Mesendoderm (in vitro differentiated cells): Measurements from ENCODE around the gene ERN1.

Experiments used
- DNase-seq: peaks from one replicate; pipeline ENCODE4 v3.0.0; 2013
- H2AK5ac ChIP-seq: 2 replicates; pipeline ENCODE4 v1.6.1; 2013; ENCODE audit warnings: low read length, inconsistent platforms
- H2BK120ac ChIP-seq: 2 replicates; pipeline ENCODE4 v1.6.1; 2013; ENCODE audit warnings: low read depth, mild to moderate bottlenecking, low read length, moderate library complexity, mixed read lengths
- H2BK15ac ChIP-seq: replicated peaks from 2 replicates; pipeline ENCODE4 v1.6.1; 2013; ENCODE audit warnings: low read depth, mild to moderate bottlenecking, moderate library complexity
- H2BK5ac ChIP-seq: 2 replicates; pipeline ENCODE4 v1.6.1; 2013; ENCODE audit warnings: low read length, inconsistent platforms
- H3K18ac ChIP-seq: 2 replicates; pipeline ENCODE4 v1.6.1; 2013; ENCODE audit warnings: mild to moderate bottlenecking, low read length, mixed read lengths
- H3K23ac ChIP-seq: one replicate; pipeline ENCODE4 v1.6.1; 2013; ENCODE audit warnings: low read length
- H3K27ac ChIP-seq: 2 replicates; pipeline ENCODE4 v1.5.1; 2013; ENCODE audit warnings: low read depth, mild to moderate bottlenecking, inconsistent platforms, low read length, moderate library complexity
- H3K27me3 ChIP-seq: 2 replicates; pipeline ENCODE4 v1.6.1; 2013; ENCODE audit warnings: low read length, control low read depth, mild to moderate bottlenecking, inconsistent platforms; ENCODE audit not compliant: insufficient read depth, poor library complexity
- H3K36me3 ChIP-seq: 2 replicates; pipeline ENCODE4 v1.6.1; 2013; ENCODE audit warnings: low read length, inconsistent platforms; ENCODE audit not compliant: control insufficient read depth, insufficient read depth
- H3K4ac ChIP-seq: one replicate; pipeline ENCODE4 v1.6.1; 2013; ENCODE audit warnings: low read depth, mild to moderate bottlenecking, low read length, moderate library complexity
- H3K4me1 ChIP-seq: 2 replicates; pipeline ENCODE4 v1.6.1; 2013; ENCODE audit warnings: low read depth, low read length, inconsistent platforms; ENCODE audit not compliant: control insufficient read depth
- H3K4me2 ChIP-seq: 2 replicates; pipeline ENCODE4 v1.6.1; 2013; ENCODE audit warnings: low read length
- H3K4me3 ChIP-seq: 2 replicates; pipeline ENCODE4 v1.5.1; 2013; ENCODE audit warnings: mild to moderate bottlenecking, low read length
- H3K56ac ChIP-seq: one replicate; pipeline ENCODE4 v1.6.1; 2013; ENCODE audit warnings: low read length
- H3K79me1 ChIP-seq: 2 replicates; pipeline ENCODE4 v1.6.1; 2013; ENCODE audit warnings: low read length, inconsistent platforms
- H3K79me2 ChIP-seq: 2 replicates; pipeline ENCODE4 v1.6.1; 2013; ENCODE audit warnings: mild to moderate bottlenecking, low read length; ENCODE audit not compliant: control insufficient read depth, insufficient read depth
- H3K9ac ChIP-seq: 2 replicates; pipeline ENCODE4 v1.6.1; 2013; ENCODE audit warnings: low read length, inconsistent platforms
- H4K5ac ChIP-seq: one replicate; pipeline ENCODE4 v1.6.1; 2013; ENCODE audit warnings: low read length
- H4K8ac ChIP-seq: one replicate; pipeline ENCODE4 v1.6.1; 2013; ENCODE audit warnings: low read depth, mild to moderate bottlenecking, control low read depth, low read length, moderate library complexity
- WGBS: extraction: QIAGEN DNeasy Blood & Tissue Kit; methylation state at CpG from one replicate; pipeline ENCODE4 v1.1.7; 2013; ENCODE audit warnings: low lambda C conversion rate, missing lambda C conversion rate; ENCODE audit not compliant: insufficient coverage; ENCODE audit errors: extremely low coverage; 5-methylcytosine and 5-hydroxymethylcytosine counted together

ERN1 gene

DNA sequence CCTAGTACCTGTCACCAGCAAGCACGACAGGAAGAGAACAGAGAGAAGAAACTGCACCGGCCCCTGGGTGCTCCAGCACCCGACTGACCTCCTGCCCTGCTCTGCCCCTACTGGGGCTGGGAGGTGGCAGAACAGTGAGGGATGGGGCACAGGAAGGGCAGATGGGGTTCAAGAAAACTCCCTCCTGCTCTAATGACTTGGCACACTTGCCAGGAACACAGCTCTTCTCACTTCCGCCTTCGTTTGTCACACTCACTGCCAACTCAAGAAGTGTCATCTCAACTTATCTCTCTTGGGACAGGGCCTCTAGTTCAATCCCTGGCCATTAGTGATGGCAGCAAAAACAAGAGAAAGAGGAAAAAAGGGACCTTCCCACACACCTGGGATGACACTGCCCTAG is 66.9 kb downstream of the ERN1 start:
- H3K4me3 ChIP-seq, result no peak overlapping the region
- no peak overlapping the region for H3K23ac ChIP-seq
- no peak overlapping the region for H3K4ac ChIP-seq
- no peak overlapping the region for H2BK120ac ChIP-seq
- H3K36me3 ChIP-seq, result no peaks in the 10 kb centered on the region
- H3K4me1 ChIP-seq, result peaks cover 3% of the 10 kb centered on the region
- no CpG with 5 or more reads among the region's 5 CpGs for WGBS
- H2BK5ac ChIP-seq, result no peak overlapping the region
- H4K8ac ChIP-seq, result no peak overlapping the region
- no peak overlapping the region for H3K18ac ChIP-seq
- no peak overlapping the region for H3K27ac ChIP-seq
- no peak overlapping the region for H4K5ac ChIP-seq
- H3K79me2 ChIP-seq, result no peaks in the 10 kb centered on the region
- no peak overlapping the region for H3K9ac ChIP-seq
- peak overlapping the region; percentile 51 for H3K56ac ChIP-seq
- no peaks in the 10 kb centered on the region for H3K27me3 ChIP-seq
- no peak overlapping the region for H3K4me2 ChIP-seq
- H2AK5ac ChIP-seq, result no peak overlapping the region
- no peak overlapping the region for H2BK15ac ChIP-seq
- DNase-seq, result no peak
- H3K79me1 ChIP-seq, result no peaks in the 10 kb centered on the region

DNA sequence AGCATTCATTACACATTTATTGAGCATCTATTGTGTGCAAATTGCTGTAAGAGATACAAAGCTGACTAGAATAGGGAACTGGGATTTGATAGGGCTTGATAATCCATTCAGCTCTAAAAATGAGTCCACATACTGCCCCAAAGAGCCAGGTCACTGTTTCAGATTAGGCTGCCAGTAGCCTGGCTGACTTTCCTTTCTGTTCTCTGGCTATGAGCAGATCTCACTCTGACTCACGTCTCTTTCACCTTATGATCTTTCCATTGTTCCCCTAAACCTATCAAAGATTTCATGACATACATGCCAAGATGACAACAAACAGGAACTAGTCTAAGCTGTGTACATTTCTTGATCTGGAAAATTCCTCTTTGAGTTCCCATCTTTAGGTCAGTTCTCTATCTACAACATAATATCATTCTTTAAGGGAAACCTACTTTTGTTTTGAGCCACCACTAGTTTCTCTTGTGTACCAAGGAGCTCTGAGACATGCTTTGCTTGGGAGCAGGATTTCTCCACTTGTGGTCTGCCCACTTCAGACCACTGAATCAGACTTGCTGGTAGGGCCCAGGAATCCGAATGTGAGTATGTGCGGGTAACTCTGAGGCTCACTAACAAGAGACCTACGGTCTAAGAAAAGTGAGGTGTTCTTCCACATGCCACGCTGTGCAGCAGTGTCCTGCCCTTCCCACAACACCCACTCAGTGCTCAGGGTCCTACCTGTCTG is 68.6 kb downstream of the ERN1 start:
- Histone ChIP-seq H3K79me2 (no peaks in the 10 kb centered on the region), H3K36me3 (no peaks in the 10 kb centered on the region), H3K18ac (no peak overlapping the region), H3K79me1 (no peaks in the 10 kb centered on the region), H3K4me1 (peaks cover 6% of the 10 kb centered on the region), H3K9ac (no peak overlapping the region), H3K27me3 (no peaks in the 10 kb centered on the region), H4K5ac (no peak overlapping the region), H2BK5ac (no peak overlapping the region), H3K23ac (no peak overlapping the region), H3K4me3 (no peak overlapping the region), H3K27ac (no peak overlapping the region), H3K4ac (no peak overlapping the region), H3K4me2 (no peak overlapping the region), H2BK15ac (no peak overlapping the region), H3K56ac (no peak overlapping the region), H4K8ac (no peak overlapping the region), H2AK5ac (no peak overlapping the region), H2BK120ac (no peak overlapping the region)
- no CpG with 5 or more reads among the region's 5 CpGs for WGBS
- no peak for DNase-seq

DNA sequence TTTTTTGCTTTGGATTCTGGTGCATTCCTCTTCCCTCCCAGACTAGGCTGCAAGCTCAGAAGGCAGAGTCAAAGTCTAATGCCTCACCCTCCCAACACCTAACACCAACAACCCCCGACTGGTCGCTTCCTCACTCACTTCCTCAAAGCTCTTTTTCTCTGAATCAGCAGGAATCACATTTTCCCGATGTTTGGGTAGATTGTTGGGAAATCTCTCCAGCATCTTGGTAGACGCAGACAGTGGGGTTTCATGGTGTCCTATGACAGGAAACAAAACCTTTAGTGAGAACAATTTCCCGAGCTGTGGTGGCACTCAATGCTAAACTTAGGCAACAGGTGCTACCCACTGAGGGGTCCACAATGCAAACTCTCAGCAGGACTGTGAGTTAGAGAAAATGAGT is 69.6 kb downstream of the ERN1 start:
- no peaks in the 10 kb centered on the region for H3K79me1 ChIP-seq
- H2BK5ac ChIP-seq, result no peak overlapping the region
- no CpG with 5 or more reads among the region's 5 CpGs for WGBS
- no peak overlapping the region for H2AK5ac ChIP-seq
- no peak overlapping the region for H3K27ac ChIP-seq
- H4K8ac ChIP-seq, result no peak overlapping the region
- no peak overlapping the region for H3K4ac ChIP-seq
- H3K79me2 ChIP-seq, result no peaks in the 10 kb centered on the region
- no peak overlapping the region for H3K9ac ChIP-seq
- no peak overlapping the region for H2BK120ac ChIP-seq
- DNase-seq, result peak; percentile 23
- H3K27me3 ChIP-seq, result no peaks in the 10 kb centered on the region
- no peak overlapping the region for H3K23ac ChIP-seq
- H3K56ac ChIP-seq, result peak overlapping the region; percentile 45
- H3K4me3 ChIP-seq, result no peak overlapping the region
- H3K18ac ChIP-seq, result no peak overlapping the region
- no peak overlapping the region for H4K5ac ChIP-seq
- H3K36me3 ChIP-seq, result no peaks in the 10 kb centered on the region
- H3K4me2 ChIP-seq, result no peak overlapping the region
- no peak overlapping the region for H2BK15ac ChIP-seq
- peaks cover 12% of the 10 kb centered on the region for H3K4me1 ChIP-seq

DNA sequence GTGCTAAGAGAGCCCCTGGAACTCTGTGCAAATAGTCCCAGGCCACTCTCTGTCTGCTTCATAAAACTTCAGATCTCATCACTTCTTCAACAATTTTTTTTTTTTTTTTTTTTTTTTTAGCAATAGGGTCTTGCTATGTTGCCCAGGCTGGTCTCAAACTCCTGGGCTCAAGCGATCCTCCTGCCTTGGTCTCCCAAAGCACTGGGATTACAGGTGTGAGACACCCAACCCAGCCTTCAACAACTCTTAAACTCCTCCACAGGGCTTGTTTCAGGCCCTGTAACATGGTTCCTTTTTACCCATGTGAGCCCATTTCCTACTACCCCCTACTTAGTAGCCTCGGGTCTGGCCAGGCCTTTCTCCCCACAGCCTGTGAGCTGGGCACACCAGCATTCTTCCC is 70.2 kb downstream of the ERN1 start:
- Histone ChIP-seq H3K4me1 (peaks cover 12% of the 10 kb centered on the region), H2BK120ac (no peak overlapping the region), H3K56ac (peak overlapping the region; percentile 45), H3K4me3 (no peak overlapping the region), H3K4ac (no peak overlapping the region), H3K18ac (no peak overlapping the region), H3K79me1 (no peaks in the 10 kb centered on the region), H4K5ac (no peak overlapping the region), H2BK5ac (no peak overlapping the region), H3K23ac (no peak overlapping the region), H3K4me2 (no peak overlapping the region), H2BK15ac (no peak overlapping the region), H4K8ac (no peak overlapping the region), H2AK5ac (no peak overlapping the region), H3K27ac (no peak overlapping the region), H3K9ac (no peak overlapping the region), H3K36me3 (no peaks in the 10 kb centered on the region), H3K79me2 (no peaks in the 10 kb centered on the region), H3K27me3 (no peaks in the 10 kb centered on the region)
- WGBS, result no CpG with 5 or more reads among the region's 2 CpGs
- no peak for DNase-seq

DNA sequence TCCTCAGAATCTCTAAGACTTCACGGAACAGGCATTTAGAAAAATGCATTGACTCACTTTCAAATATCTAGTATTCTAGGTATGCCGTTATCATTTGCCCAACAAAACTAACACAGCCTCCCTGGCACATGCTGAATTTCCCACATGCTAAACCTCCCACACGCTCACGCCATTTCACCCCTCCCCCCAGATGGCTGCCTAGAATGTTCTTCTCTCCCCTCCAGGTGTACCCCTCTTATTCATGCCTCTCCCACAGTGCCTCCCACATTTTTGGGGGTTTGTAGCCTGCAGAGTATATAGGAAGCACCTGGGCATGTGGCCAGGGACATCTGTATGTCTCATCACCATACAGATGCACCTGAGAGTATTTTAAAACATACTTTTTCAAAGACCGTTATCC is 71.3 kb downstream of the ERN1 start:
- Histone ChIP-seq H3K27ac (no peak overlapping the region), H3K36me3 (no peaks in the 10 kb centered on the region), H2BK15ac (no peak overlapping the region), H3K79me2 (no peaks in the 10 kb centered on the region), H3K18ac (no peak overlapping the region), H2AK5ac (no peak overlapping the region), H4K8ac (no peak overlapping the region), H3K4me2 (no peak overlapping the region), H4K5ac (no peak overlapping the region), H3K9ac (no peak overlapping the region), H3K4me3 (no peak overlapping the region), H3K23ac (no peak overlapping the region), H3K4me1 (peaks cover 9% of the 10 kb centered on the region), H2BK120ac (no peak overlapping the region), H3K27me3 (no peaks in the 10 kb centered on the region), H3K79me1 (no peaks in the 10 kb centered on the region), H2BK5ac (no peak overlapping the region), H3K56ac (no peak overlapping the region), H3K4ac (no peak overlapping the region)
- no CpG with 5 or more reads among the region's 5 CpGs for WGBS
- no peak for DNase-seq

GRCh38 chr17:64057701-64058263 is 72.2 kb downstream of the ERN1 start:
- no peak for DNase-seq
- Histone ChIP-seq H2BK5ac (no peak overlapping the region), H3K4me2 (no peak overlapping the region), H3K18ac (no peak overlapping the region), H2AK5ac (no peak overlapping the region), H3K4me3 (no peak overlapping the region), H4K5ac (no peak overlapping the region), H3K9ac (no peak overlapping the region), H3K56ac (no peak overlapping the region), H4K8ac (no peak overlapping the region), H2BK120ac (no peak overlapping the region), H3K79me2 (no peaks in the 10 kb centered on the region), H2BK15ac (no peak overlapping the region), H3K27ac (no peak overlapping the region), H3K79me1 (no peaks in the 10 kb centered on the region), H3K4me1 (peaks cover 9% of the 10 kb centered on the region), H3K4ac (no peak overlapping the region), H3K36me3 (no peaks in the 10 kb centered on the region), H3K23ac (no peak overlapping the region), H3K27me3 (no peaks in the 10 kb centered on the region)
- WGBS, result no CpG with 5 or more reads among the region's 9 CpGs
